Measurements from ENCODE around the gene CCNA2. TPM values are rescaled to one million over a fixed set of nuclear protein-coding genes. Genes with fewer than 3 reads are reported as not detected.
A peak's percentile ranks its signal among the peaks of the same experiment; 100 is the strongest.

CCNA2 gene
- 37.0 and 46.8 TPM in 2 replicates for total RNA-seq (2014; rRNA removed; shearing (Covaris generic); ENCODE audit: low replicate concordance)

DNA sequence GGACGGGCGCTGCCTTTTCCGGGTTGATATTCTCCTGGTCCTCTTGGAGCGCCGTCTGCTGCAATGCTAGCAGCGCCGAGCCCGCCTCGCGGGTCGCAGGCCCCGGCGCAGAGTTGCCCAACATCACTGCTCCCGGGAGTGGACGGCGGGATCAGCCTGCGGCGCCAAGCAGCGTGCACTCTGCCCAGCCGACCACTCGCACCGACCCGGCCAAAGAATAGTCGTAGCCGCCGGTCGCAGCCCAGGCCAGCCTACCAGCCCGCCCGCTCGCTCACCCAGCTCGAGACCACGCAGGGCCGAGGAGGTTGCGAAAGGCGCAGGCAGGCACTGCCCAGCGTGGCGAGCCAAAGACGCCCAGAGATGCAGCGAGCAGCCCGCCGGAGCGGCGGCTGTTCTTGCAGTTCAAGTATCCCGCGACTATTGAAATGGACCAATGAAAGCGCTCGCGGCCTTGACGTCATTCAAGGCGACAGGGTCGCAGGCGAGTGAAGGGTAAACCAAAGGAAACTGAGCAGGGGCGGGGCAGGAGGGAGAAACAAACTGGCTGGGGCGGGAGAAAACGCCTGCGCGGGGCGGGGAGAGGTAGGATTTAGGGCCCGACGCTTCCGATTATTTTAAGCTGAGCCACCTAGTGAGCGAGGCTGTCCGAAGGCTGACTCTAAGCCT lies at the start of gene CCNA2:
Gene CCNA2 (minus strand): TSS at position 379 of the 666 bp plus-strand sequence. CDS start 255 bp downstream, at position 124.
- peaks cover 44% of the 10 kb centered on the region for H3K4me1 ChIP-seq (ENCODE audit: low read length)
- H4K20me1 ChIP-seq (ENCODE audit: insufficient read depth, low read depth, low read length), result peaks cover 5% of the 10 kb centered on the region; the same call in 1 of the 2 replicates
- H3K4me2 ChIP-seq (ENCODE audit: low read depth, low read length, poor library complexity, severe bottlenecking), result peak within 1 kb of the TSS; percentile 91
- no peaks in the 10 kb centered on the region for H3K9me3 ChIP-seq (ENCODE audit: low read length)
- peak; percentile 99 for DNase-seq
- H2AFZ ChIP-seq (ENCODE audit: low read length), result peak within 1 kb of the TSS; percentile 55; the same call in 1 of the 2 replicates
- no peaks in the 10 kb centered on the region for H3K9me2 ChIP-seq (replicated peaks; ENCODE audit: insufficient read depth, low read length)
- no peaks in the 10 kb centered on the region for H3K27me3 ChIP-seq (ENCODE audit: low read length)
- H3K27ac ChIP-seq (ENCODE audit: low read length), result peak within 1 kb of the TSS; percentile 73
- peak within 1 kb of the TSS; percentile 83 for H3K9ac ChIP-seq (ENCODE audit: low read length)
- H3K79me2 ChIP-seq (ENCODE audit: low read length), result peaks cover 44% of the 10 kb centered on the region
- peak within 1 kb of the TSS; percentile 91 for H3K4me3 ChIP-seq (ENCODE audit: low read length)
- H3K36me3 ChIP-seq (ENCODE audit: insufficient read depth, low read length), result peaks cover 50% of the 10 kb centered on the region

DNA sequence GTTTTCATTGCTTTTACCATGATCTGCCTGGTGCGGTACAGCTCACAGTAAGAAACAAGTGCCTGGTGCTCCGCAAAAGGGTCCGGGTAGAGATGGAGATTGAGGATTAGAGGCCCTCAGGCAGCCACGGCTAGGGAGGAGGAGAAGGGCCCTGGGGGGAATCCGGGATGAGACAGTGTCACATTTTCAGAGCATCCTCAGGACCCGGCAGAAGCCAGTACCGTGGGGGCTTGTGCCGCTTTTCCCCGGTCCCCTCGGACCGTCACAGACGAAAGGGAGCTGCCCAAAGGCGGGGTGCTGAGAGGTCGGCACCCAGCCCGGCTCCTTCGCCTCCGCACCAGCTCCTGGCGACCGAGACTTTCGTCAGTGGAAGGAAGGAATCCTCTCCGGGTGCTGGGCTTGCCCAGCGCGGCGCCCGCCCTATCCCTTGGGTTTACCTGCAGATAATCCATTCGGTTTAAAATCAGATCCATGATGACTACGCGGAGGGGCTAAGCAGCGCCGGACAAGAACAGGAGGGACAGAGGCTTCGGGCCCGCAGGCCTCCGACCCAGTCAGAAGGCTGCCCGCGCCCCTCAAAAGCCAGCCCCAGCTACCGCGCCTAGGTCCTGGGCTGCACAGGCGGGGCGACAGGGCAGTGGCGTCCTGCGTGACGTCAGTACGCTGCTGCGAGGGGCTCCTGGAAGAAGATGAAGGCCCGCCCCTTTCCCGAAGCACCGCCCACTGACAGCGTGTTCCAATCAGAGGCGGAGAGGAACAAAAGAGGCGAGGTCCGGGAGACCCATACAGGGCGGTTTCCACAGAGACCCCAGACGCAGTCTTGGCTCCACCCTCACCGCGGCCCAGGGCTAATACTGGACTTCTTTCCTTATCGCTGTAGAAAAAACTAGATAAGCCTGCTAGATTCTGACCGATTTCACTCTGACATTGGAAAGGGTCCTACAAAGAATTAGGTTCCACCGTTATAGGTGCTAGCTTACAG lies 46.4 kb upstream of the CCNA2 start, which contains the start of gene BBS7:
Gene BBS7 (minus strand): TSS at position 634 of the 982 bp plus-strand sequence. CDS start 161 bp downstream, at position 473.
- peak; percentile 99 for DNase-seq
- no peak within 1 kb of the TSS for H3K27ac ChIP-seq (ENCODE audit: low read length)
- H3K27me3 ChIP-seq (ENCODE audit: low read length), result no peaks in the 10 kb centered on the region
- peaks cover 29% of the 10 kb centered on the region for H3K79me2 ChIP-seq (ENCODE audit: low read length)
- H3K4me1 ChIP-seq (ENCODE audit: low read length), result peaks cover 15% of the 10 kb centered on the region
- H3K9me2 ChIP-seq (replicated peaks; ENCODE audit: insufficient read depth, low read length), result no peaks in the 10 kb centered on the region
- H3K4me3 ChIP-seq (ENCODE audit: low read length), result peak within 1 kb of the TSS; percentile 87
- H3K4me2 ChIP-seq (ENCODE audit: low read depth, low read length, poor library complexity, severe bottlenecking), result peak within 1 kb of the TSS; percentile 84
- H4K20me1 ChIP-seq (ENCODE audit: insufficient read depth, low read depth, low read length), result no peaks in the 10 kb centered on the region
- peaks cover 24% of the 10 kb centered on the region for H3K36me3 ChIP-seq (ENCODE audit: insufficient read depth, low read length)
- H2AFZ ChIP-seq (ENCODE audit: low read length), result peak within 1 kb of the TSS; percentile 97
- peak within 1 kb of the TSS; percentile 88 for H3K9ac ChIP-seq (ENCODE audit: low read length)
- no peaks in the 10 kb centered on the region for H3K9me3 ChIP-seq (ENCODE audit: low read length)

DNA sequence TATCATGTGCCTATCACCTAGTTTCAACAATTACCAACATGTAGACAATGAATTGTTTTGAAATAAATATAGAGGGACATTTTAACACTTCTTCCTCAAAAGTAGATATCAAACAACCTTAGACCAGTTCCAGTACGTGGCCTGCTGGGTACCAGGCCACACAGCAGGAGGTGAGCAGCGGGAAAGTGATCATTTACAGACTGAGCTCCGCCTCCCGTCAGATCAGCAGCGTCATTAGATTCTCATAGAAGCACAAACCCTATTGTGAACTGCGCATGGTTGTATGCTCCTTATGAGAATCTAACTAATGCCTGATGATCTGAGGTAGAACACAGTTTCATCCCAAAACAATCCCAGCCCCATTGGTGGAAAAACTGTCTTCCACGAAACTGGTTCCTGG lies 40.1 kb upstream of the CCNA2 start:
- Histone ChIP-seq H3K4me2 (ENCODE audit: low read depth, low read length, poor library complexity, severe bottlenecking) (no peak overlapping the region), H3K9me3 (ENCODE audit: low read length) (no peaks in the 10 kb centered on the region), H3K4me3 (ENCODE audit: low read length) (no peak overlapping the region), H3K27me3 (ENCODE audit: low read length) (no peaks in the 10 kb centered on the region), H2AFZ (ENCODE audit: low read length) (no peak overlapping the region), H3K9ac (ENCODE audit: low read length) (no peak overlapping the region), H3K36me3 (ENCODE audit: insufficient read depth, low read length) (peaks cover 54% of the 10 kb centered on the region), H3K79me2 (ENCODE audit: low read length) (peaks cover 27% of the 10 kb centered on the region), H4K20me1 (ENCODE audit: insufficient read depth, low read depth, low read length) (no peaks in the 10 kb centered on the region), H3K4me1 (ENCODE audit: low read length) (peaks cover 3% of the 10 kb centered on the region), H3K27ac (ENCODE audit: low read length) (no peak overlapping the region), H3K9me2 (replicated peaks; ENCODE audit: insufficient read depth, low read length) (no peaks in the 10 kb centered on the region)
- no peak for DNase-seq

DNA sequence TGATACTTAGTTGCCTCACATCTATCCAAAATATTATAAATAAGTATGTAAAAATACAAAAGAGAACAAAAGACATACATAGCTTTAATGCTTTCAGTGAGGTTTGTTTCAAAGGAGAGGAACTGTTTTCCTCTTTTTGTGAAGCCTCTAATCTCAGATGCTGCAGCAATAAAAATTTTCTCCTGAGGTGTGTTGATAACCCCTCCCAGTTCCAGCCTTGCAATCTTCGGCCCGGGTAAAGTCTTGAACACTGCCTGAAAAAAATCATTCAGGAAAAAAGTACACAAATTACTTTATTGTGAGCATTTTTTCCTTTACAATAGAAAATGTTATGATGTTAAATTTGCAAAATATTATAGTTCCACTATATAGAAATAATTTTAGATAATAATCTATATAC lies 37.7 kb upstream of the CCNA2 start:
- no peak overlapping the region for H3K9ac ChIP-seq (ENCODE audit: low read length)
- H4K20me1 ChIP-seq (ENCODE audit: insufficient read depth, low read depth, low read length), result no peaks in the 10 kb centered on the region
- H3K27me3 ChIP-seq (ENCODE audit: low read length), result no peaks in the 10 kb centered on the region
- no peaks in the 10 kb centered on the region for H3K9me2 ChIP-seq (replicated peaks; ENCODE audit: insufficient read depth, low read length)
- H3K79me2 ChIP-seq (ENCODE audit: low read length), result peaks cover 16% of the 10 kb centered on the region
- H3K27ac ChIP-seq (ENCODE audit: low read length), result no peak overlapping the region
- peaks cover 45% of the 10 kb centered on the region; the same call in 1 of the 2 replicates for H3K36me3 ChIP-seq (ENCODE audit: insufficient read depth, low read length)
- DNase-seq, result no peak
- no peak overlapping the region for H3K4me2 ChIP-seq (ENCODE audit: low read depth, low read length, poor library complexity, severe bottlenecking)
- no peaks in the 10 kb centered on the region for H3K9me3 ChIP-seq (ENCODE audit: low read length)
- H3K4me3 ChIP-seq (ENCODE audit: low read length), result no peak overlapping the region
- H2AFZ ChIP-seq (ENCODE audit: low read length), result no peak overlapping the region
- no peaks in the 10 kb centered on the region for H3K4me1 ChIP-seq (ENCODE audit: low read length)

DNA sequence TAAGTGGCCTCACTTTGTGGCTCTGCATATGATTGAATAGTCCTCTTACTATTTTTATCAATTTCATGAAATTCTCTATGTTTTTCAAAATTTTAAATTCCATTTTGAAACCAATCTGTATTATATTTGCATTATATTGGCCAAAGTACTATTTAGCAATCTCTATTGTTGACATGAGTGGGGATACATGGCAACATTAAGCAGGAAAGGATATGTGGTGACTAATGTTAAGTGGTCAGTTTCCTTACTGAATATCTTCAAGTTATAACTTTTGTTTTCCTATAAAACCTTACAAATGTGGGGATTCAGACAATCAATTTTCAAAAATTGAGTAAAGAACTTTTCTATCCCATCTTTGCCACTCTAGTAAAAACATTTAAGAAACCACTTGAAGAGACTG lies 36.4 kb upstream of the CCNA2 start:
- H3K36me3 ChIP-seq (ENCODE audit: insufficient read depth, low read length), result peaks cover 36% of the 10 kb centered on the region; the same call in 1 of the 2 replicates
- H3K4me3 ChIP-seq (ENCODE audit: low read length), result no peak overlapping the region
- no peaks in the 10 kb centered on the region for H3K9me2 ChIP-seq (replicated peaks; ENCODE audit: insufficient read depth, low read length)
- no peak overlapping the region for H3K27ac ChIP-seq (ENCODE audit: low read length)
- no peaks in the 10 kb centered on the region for H4K20me1 ChIP-seq (ENCODE audit: insufficient read depth, low read depth, low read length)
- no peaks in the 10 kb centered on the region for H3K4me1 ChIP-seq (ENCODE audit: low read length)
- no peak overlapping the region for H2AFZ ChIP-seq (ENCODE audit: low read length)
- H3K79me2 ChIP-seq (ENCODE audit: low read length), result peaks cover 12% of the 10 kb centered on the region
- no peak overlapping the region for H3K4me2 ChIP-seq (ENCODE audit: low read depth, low read length, poor library complexity, severe bottlenecking)
- no peak for DNase-seq
- H3K9ac ChIP-seq (ENCODE audit: low read length), result no peak overlapping the region
- H3K9me3 ChIP-seq (ENCODE audit: low read length), result no peaks in the 10 kb centered on the region
- H3K27me3 ChIP-seq (ENCODE audit: low read length), result no peaks in the 10 kb centered on the region

DNA sequence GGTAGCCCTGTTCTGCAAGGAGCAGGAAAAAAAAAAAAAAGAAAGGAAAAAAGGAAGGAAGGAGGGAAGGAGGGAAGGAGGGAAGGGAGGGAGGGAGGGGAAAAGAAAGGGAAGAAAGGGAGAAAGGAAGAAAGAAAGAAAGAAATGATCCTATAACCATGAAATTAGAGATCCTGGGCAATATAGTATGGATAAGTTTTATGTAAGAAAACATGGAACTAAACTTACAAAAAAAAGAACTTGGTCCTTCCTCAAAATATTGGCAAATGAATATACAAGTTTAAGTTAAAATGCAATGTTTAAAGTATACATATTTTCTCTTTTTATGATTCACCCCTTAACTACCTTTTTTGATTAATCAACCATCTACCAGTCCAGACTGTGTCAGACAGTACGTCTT lies 27.7 kb upstream of the CCNA2 start:
- Histone ChIP-seq H3K9ac (ENCODE audit: low read length) (no peak overlapping the region), H3K4me2 (ENCODE audit: low read depth, low read length, poor library complexity, severe bottlenecking) (no peak overlapping the region), H4K20me1 (ENCODE audit: insufficient read depth, low read depth, low read length) (no peaks in the 10 kb centered on the region), H3K79me2 (ENCODE audit: low read length) (no peaks in the 10 kb centered on the region), H3K27me3 (ENCODE audit: low read length) (no peaks in the 10 kb centered on the region), H3K9me3 (ENCODE audit: low read length) (no peaks in the 10 kb centered on the region), H3K4me3 (ENCODE audit: low read length) (no peak overlapping the region), H3K9me2 (replicated peaks; ENCODE audit: insufficient read depth, low read length) (no peaks in the 10 kb centered on the region), H3K36me3 (ENCODE audit: insufficient read depth, low read length) (peaks cover 9% of the 10 kb centered on the region; the same call in 1 of the 2 replicates), H3K27ac (ENCODE audit: low read length) (no peak overlapping the region), H3K4me1 (ENCODE audit: low read length) (no peaks in the 10 kb centered on the region), H2AFZ (ENCODE audit: low read length) (no peak overlapping the region)
- no peak for DNase-seq

DNA sequence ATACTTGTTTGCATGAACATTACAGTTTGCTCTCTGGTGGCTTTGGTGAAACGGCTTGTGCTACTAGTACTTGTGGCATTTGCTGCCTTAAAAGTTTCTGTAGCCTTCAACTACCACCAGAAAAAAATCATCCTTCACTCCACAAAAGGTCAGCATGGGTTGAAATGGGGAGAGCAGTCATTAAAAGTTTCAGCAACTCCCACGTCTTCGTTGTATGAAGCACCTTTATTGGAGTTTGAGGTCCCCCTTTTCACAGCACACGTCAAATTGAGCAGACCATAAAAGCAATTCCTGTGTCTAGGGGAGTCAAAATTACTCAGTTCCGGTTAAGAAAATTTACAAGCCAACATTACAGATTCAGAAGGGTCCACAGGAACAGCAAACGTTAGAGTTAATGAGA lies 23.0 kb upstream of the CCNA2 start:
- Histone ChIP-seq H3K4me1 (ENCODE audit: low read length) (no peaks in the 10 kb centered on the region), H3K4me3 (ENCODE audit: low read length) (no peak overlapping the region), H3K9me2 (replicated peaks; ENCODE audit: insufficient read depth, low read length) (no peaks in the 10 kb centered on the region), H2AFZ (ENCODE audit: low read length) (no peak overlapping the region), H3K9me3 (ENCODE audit: low read length) (no peaks in the 10 kb centered on the region), H3K27ac (ENCODE audit: low read length) (no peak overlapping the region), H3K27me3 (ENCODE audit: low read length) (no peaks in the 10 kb centered on the region), H3K36me3 (ENCODE audit: insufficient read depth, low read length) (peaks cover 36% of the 10 kb centered on the region; the same call in 1 of the 2 replicates), H4K20me1 (ENCODE audit: insufficient read depth, low read depth, low read length) (no peaks in the 10 kb centered on the region), H3K9ac (ENCODE audit: low read length) (no peak overlapping the region), H3K4me2 (ENCODE audit: low read depth, low read length, poor library complexity, severe bottlenecking) (no peak overlapping the region), H3K79me2 (ENCODE audit: low read length) (no peaks in the 10 kb centered on the region)
- no peak for DNase-seq

DNA sequence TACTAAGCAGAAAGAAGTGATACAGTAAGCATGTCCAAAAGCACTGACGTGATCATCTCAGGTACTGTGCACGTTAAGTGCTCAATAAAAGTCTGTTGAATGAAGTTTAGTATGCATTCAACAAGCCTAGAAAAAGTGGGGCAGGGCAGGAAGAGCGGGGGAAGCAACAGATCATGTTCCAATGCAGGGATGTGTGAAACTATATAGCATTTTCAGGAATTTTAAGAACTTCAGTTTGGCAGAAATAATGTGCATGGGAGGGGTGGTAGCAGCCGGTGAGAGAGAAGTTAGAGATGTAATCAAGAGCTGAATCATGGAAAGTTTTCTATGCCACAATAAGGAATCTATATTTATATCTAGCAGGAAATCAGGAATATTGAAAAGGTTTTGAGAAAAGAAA lies 19.2 kb upstream of the CCNA2 start:
- Histone ChIP-seq H3K4me1 (ENCODE audit: low read length) (no peaks in the 10 kb centered on the region), H3K27me3 (ENCODE audit: low read length) (no peaks in the 10 kb centered on the region), H3K4me2 (ENCODE audit: low read depth, low read length, poor library complexity, severe bottlenecking) (no peak overlapping the region), H4K20me1 (ENCODE audit: insufficient read depth, low read depth, low read length) (no peaks in the 10 kb centered on the region), H3K9me2 (replicated peaks; ENCODE audit: insufficient read depth, low read length) (no peaks in the 10 kb centered on the region), H3K4me3 (ENCODE audit: low read length) (no peak overlapping the region), H3K27ac (ENCODE audit: low read length) (no peak overlapping the region), H2AFZ (ENCODE audit: low read length) (no peak overlapping the region), H3K9me3 (ENCODE audit: low read length) (no peaks in the 10 kb centered on the region), H3K9ac (ENCODE audit: low read length) (no peak overlapping the region), H3K79me2 (ENCODE audit: low read length) (no peaks in the 10 kb centered on the region), H3K36me3 (ENCODE audit: insufficient read depth, low read length) (peaks cover 61% of the 10 kb centered on the region)
- DNase-seq, result no peak

Data from Karpas-422 (cell line).